ENCODE results near the gene ATP8A2.

- TF ChIP-seq CTCF (conservative IDR thresholded peaks at IDR 0.05; ENCODE audit: low read length): no peak
- TF ChIP-seq EZH2phosphoT487 (IDR thresholded peaks at IDR 0.05; ENCODE audit: borderline replicate concordance, low read depth, low read length): no peak
These were observed 673.4 kb downstream of the ATP8A2 start for GRCh38 chr13:26045142-26045541.

Data from OCI-LY7 (cell line).